SH-SY5Y (cell line): ENCODE measurements around the gene ITPRIPL1.

Experiments
- GATA2 ChIP-seq: IDR thresholded peaks from 2 replicates; pipeline ENCODE4 v1.6.1; 2011; ENCODE audit warnings: mild to moderate bottlenecking, low read depth, low read length
- GATA3 ChIP-seq: IDR thresholded peaks from 2 replicates; pipeline ENCODE4 v1.6.1; 2011; ENCODE audit warnings: low read depth, mild to moderate bottlenecking, low read length, moderate library complexity

ITPRIPL1 gene

GRCh38 chr2:96336104-96336775, 11.1 kb downstream of the ITPRIPL1 start:
- TF ChIP-seq GATA2 (0 out of 2 replicates have a peak, but pooled peaks have one; percentile 31), GATA3 (no peak)

DNA sequence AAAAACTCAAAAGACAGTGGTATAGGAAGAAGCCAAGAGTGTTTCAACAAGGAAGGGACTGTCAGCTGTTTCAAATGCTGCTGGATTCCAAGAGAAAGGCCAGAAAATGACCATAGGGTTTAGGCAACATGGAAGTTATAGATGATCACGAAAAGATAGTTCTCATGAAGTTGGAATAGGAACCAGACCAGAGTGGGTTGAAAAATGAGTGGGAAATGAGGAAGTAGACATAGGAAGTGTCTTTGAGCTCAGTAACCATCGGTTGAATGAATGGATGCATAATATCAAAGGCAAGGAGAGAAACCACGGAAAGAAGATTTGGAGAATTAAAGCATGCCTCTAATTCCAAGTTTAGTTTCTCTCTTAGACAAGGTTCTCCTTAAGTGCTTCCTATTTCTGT, 11.8 kb downstream of the ITPRIPL1 start:
- TF ChIP-seq GATA2 (no peak), GATA3 (no peak)

- TF ChIP-seq GATA3: no peak
- no peak for TF ChIP-seq GATA2
These were observed 15.6 kb downstream of the ITPRIPL1 start for GRCh38 chr2:96340493-96341414.

DNA sequence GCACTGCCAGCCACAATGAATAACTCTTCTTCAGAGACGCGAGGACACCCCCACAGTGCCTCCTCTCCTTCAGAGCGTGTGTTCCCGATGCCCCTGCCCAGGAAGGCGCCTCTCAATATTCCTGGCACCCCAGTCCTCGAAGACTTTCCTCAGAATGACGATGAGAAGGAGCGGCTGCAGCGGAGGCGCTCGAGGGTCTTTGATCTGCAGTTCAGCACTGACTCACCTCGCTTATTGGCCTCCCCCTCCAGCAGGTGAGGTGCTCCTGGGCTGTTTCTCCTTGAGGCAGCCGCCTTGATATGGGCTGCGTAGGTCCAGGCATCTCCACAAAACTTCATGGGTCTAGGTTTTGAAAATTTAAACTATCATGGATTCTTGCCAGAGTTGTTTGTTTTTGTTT, 16.5 kb downstream of the ITPRIPL1 start:
- no peak for TF ChIP-seq GATA2
- no peak for TF ChIP-seq GATA3

GRCh38 chr2:96342085-96342484, 17.0 kb downstream of the ITPRIPL1 start:
- no peak for TF ChIP-seq GATA2
- TF ChIP-seq GATA3: no peak

- TF ChIP-seq GATA2 (no peak), GATA3 (no peak)
These were observed 18.9 kb downstream of the ITPRIPL1 start for GRCh38 chr2:96344011-96344410.

DNA sequence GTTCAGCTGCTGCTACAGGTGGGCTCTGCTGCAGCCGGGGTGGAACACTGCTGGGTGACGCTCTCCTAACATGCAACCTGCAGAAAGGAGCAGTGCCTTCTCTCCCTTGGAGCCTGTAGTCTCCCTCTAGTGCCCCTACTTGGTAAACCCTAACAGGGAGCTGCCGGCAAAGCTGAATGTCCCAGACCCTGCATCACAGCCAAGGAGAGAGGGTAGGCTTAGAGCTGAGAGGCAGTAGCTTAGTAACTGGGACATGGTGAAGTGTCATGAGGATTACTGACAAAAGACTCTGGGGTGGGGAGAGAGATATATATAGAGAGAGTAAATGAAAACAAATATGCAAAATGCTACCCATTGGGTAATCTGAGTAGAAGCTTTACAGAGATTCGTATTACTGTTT, 20.3 kb downstream of the ITPRIPL1 start:
- TF ChIP-seq GATA2: no peak
- no peak for TF ChIP-seq GATA3

GRCh38 chr2:96345868-96346462, 20.8 kb downstream of the ITPRIPL1 start:
- TF ChIP-seq GATA3 (no peak), GATA2 (no peak)

DNA sequence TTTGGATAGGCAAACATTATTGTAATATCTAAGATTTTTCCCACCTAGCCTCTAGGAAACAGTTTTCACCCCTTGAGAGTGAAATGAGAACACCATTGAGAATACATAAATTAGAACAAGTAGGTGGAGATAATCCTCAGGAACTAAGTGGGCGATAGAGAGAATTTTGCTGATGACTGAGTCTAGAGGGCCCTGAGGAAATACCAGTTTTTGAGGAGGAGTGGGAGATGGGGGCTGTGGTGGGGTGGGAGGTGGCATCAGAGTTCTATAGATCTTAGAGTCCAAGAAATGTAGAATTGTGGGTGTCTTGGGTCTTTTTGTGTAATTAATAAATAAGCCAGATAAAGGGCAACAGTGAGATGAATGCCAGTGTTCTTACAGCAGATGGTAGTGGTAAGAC, 22.3 kb downstream of the ITPRIPL1 start:
- TF ChIP-seq GATA3 (no peak), GATA2 (no peak)

DNA sequence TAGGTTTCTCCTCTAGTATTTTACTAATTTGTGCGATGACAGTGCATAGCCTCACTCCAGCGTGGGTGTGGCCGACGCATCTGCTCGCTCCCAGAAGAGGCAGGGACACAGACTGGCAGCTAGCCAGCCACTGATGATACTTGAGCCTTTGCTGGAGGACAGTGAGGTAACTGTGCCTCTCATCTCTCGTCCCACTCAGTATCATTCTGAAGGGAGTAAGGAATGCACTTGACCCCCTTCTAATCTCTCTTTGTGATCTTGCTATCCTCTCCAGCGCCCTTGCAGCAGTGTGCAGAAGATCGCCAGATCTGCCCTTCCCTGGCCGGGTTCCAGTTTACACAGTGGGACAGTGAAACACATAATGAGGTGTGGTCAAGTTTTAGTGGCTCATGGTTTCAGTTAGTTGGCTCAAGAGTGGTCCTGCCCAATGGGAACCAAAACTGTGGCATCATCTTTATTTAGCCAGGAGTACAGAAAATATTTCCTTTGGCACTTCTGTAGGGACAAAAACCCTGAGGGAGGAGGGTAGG, 28.0 kb downstream of the ITPRIPL1 start:
- no peak for TF ChIP-seq GATA3
- TF ChIP-seq GATA2: 0 out of 2 replicates have a peak, but pooled peaks have one; percentile 18

- no peak for TF ChIP-seq GATA2
- no peak for TF ChIP-seq GATA3
These were observed 28.5 kb downstream of the ITPRIPL1 start for GRCh38 chr2:96353606-96354101.

- TF ChIP-seq GATA2 (no peak), GATA3 (no peak)
These were observed 29.4 kb downstream of the ITPRIPL1 start for GRCh38 chr2:96354492-96354891.

GRCh38 chr2:96356889-96357288, 31.8 kb downstream of the ITPRIPL1 start:
- no peak for TF ChIP-seq GATA2
- TF ChIP-seq GATA3: no peak

DNA sequence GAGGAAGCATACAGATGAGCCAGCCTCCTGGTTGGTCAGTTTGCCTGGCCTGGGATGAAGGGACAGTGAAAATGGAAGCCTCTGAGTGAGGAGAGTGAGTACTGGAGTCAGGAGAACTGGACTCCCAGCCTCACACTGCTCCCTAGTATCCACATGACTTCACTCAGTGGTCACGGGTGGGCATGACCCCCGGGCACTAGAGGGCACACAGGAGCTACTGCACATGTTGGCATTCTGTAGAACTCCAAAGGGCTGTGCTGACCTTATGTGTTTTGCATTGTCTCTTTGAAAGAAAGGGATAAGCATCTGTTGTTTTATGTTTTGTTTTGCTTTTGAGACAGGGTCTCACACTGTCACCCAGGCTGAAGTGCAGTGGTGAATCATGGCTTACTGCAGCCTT, 34.2 kb downstream of the ITPRIPL1 start:
- TF ChIP-seq GATA3 (no peak), GATA2 (no peak)

- TF ChIP-seq GATA2 (no peak), GATA3 (no peak)
These were observed 34.7 kb downstream of the ITPRIPL1 start for GRCh38 chr2:96359866-96360265.

DNA sequence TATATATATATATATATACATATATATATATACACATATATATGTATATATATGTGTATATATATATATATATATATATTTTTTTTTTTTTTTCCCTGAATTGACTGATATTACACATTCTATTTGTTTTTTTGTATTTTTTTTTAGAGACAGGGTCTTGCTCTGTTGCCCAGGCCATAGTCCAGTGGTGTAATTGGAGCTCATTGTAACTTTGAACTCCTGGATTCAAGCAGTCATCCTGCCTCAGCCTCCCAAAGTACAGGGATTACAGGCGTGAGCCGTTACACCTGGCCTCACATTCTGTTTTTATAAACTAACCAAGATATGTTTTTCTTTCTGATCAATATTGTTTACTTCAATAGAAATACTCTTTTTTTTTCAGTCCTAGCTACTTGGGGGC, 36.6 kb downstream of the ITPRIPL1 start:
- TF ChIP-seq GATA3: no peak
- TF ChIP-seq GATA2: no peak
